HEK293 (cell line): ENCODE results near the gene CFP.

ENCODE experiments used
- CTCF ChIA-PET: fragments of 350-600 bp; formaldehyde crosslinking; extraction: SDS; loops from one replicate; lab custom pipeline; 2021; ENCODE audit warnings: antibody characterized with exemption; lab: Yijun Ruan, JAX
- POLR2A ChIA-PET: fragments of 300-600 bp; formaldehyde crosslinking; extraction: SDS; loops from one replicate; lab custom pipeline; 2020; ENCODE audit warnings: antibody characterized with exemption, inconsistent platforms; lab: Yijun Ruan, JAX
- H3K27ac ChIP-seq: fragments of 200-500 bp; sonication (Bioruptor generic); 2 replicates; pipeline ENCODE4 v1.5.1; 2014; ENCODE audit warnings: low read depth, low read length, control low read depth, inconsistent platforms; ENCODE audit errors: extremely low read depth
- H3K36me3 ChIP-seq, 2 experiments: fragments of 200-500 bp in 1 of 2; sonication (Bioruptor generic) in 1 of 2; 1 replicate in 1 of 2; 2 replicates in 1 of 2; pipeline ENCODE4 v1.5.1; 2014 to 2017; ENCODE audit warnings: inconsistent platforms in 2 of 2, low read length in 2 of 2; ENCODE audit not compliant: control insufficient read depth in 2 of 2, insufficient read depth in 1 of 2
- H3K4me1 ChIP-seq: fragments of 200-500 bp; sonication (Bioruptor generic); 2 replicates; pipeline ENCODE4 v1.5.1; 2014; ENCODE audit warnings: mild to moderate bottlenecking, low read length, inconsistent platforms; ENCODE audit not compliant: control insufficient read depth, insufficient read depth
- H3K4me3 ChIP-seq: 2 replicates; pipeline ENCODE4 v1.5.1; 2011; ENCODE audit warnings: low read depth, mild to moderate bottlenecking, control low read depth, low read length, moderate library complexity
- H3K9me3 ChIP-seq: fragments of 200-500 bp; sonication (Bioruptor generic); 2 replicates; pipeline ENCODE4 v1.5.1; 2014; ENCODE audit warnings: low read depth, low read length, inconsistent platforms; ENCODE audit not compliant: control insufficient read depth, insufficient read depth
- KLF10 ChIP-seq: fragments of 450-650 bp; IDR thresholded peaks from 2 replicates; pipeline ENCODE4 v1.5.1; 2018; ENCODE audit warnings: missing biosample characterization, mild to moderate bottlenecking, missing genetic modification characterization
- OVOL3 ChIP-seq: fragments of 450-650 bp; formaldehyde crosslinking; IDR thresholded peaks from 2 replicates; pipeline ENCODE4 v1.5.1; 2016; ENCODE audit warnings: missing biosample characterization, missing genetic modification characterization
- SP7 ChIP-seq: fragments of 450-650 bp; formaldehyde crosslinking; IDR thresholded peaks from 2 replicates; pipeline ENCODE4 v1.5.1; 2016; ENCODE audit warnings: missing biosample characterization, missing genetic modification characterization
- ZFP3 ChIP-seq: fragments of 450-650 bp; formaldehyde crosslinking; IDR thresholded peaks from 2 replicates; pipeline ENCODE4 v1.5.1; 2016; ENCODE audit warnings: low read depth, missing biosample characterization, missing genetic modification characterization
- ZNF335 ChIP-seq: fragments of 450-650 bp; formaldehyde crosslinking; conservative IDR thresholded peaks from 2 replicates; pipeline ENCODE4 v1.5.1; 2016; ENCODE audit warnings: missing biosample characterization, missing genetic modification characterization
- ZNF350 ChIP-seq: fragments of 450-650 bp; formaldehyde crosslinking; IDR thresholded peaks from 2 replicates; pipeline ENCODE4 v1.5.0; 2017; ENCODE audit warnings: missing biosample characterization, mild to moderate bottlenecking, missing genetic modification characterization
- ZNF391 ChIP-seq: fragments of 450-650 bp; formaldehyde crosslinking; IDR thresholded peaks from 2 replicates; pipeline ENCODE4 v1.5.1; 2016; ENCODE audit warnings: low read depth, missing biosample characterization, missing genetic modification characterization, borderline replicate concordance
- ZNF792 ChIP-seq: fragments of 450-650 bp; formaldehyde crosslinking; IDR thresholded peaks from 2 replicates; pipeline ENCODE4 v1.5.1; 2016; ENCODE audit warnings: missing biosample characterization, missing genetic modification characterization
- ZNF837 ChIP-seq: fragments of 450-650 bp; formaldehyde crosslinking; IDR thresholded peaks from 2 replicates; pipeline ENCODE4 v1.5.1; 2016; ENCODE audit warnings: missing biosample characterization, missing genetic modification characterization
- TF ChIP-seq, protein P1 (sequence below): fragments of 450-650 bp; formaldehyde crosslinking; IDR thresholded peaks from 2 replicates; pipeline ENCODE4 v1.5.1; 2016; ENCODE audit warnings: missing biosample characterization, missing genetic modification characterization
- TF ChIP-seq, protein P2 (sequence below): fragments of 450-650 bp; formaldehyde crosslinking; IDR thresholded peaks from 2 replicates; pipeline ENCODE4 v1.5.1; 2016; ENCODE audit warnings: missing biosample characterization, missing genetic modification characterization
- TF ChIP-seq, protein P3 (sequence below): fragments of 450-650 bp; formaldehyde crosslinking; IDR thresholded peaks from 2 replicates; pipeline ENCODE4 v1.5.1; 2016; ENCODE audit warnings: missing biosample characterization, missing genetic modification characterization
- TF ChIP-seq, protein P4 (sequence below): fragments of 450-650 bp; formaldehyde crosslinking; IDR thresholded peaks from 2 replicates; pipeline ENCODE4 v1.5.1; 2016; ENCODE audit warnings: missing biosample characterization, missing genetic modification characterization
- TF ChIP-seq, protein P5 (sequence below): fragments of 450-650 bp; formaldehyde crosslinking; IDR thresholded peaks from 2 replicates; pipeline ENCODE4 v1.5.1; 2017; ENCODE audit warnings: missing biosample characterization, mild to moderate bottlenecking, missing genetic modification characterization, moderate library complexity
- TF ChIP-seq, protein P6 (sequence below): fragments of 450-650 bp; formaldehyde crosslinking; IDR thresholded peaks from 2 replicates; pipeline ENCODE4 v1.5.1; 2016; ENCODE audit warnings: missing biosample characterization, missing genetic modification characterization

CFP gene

DNA sequence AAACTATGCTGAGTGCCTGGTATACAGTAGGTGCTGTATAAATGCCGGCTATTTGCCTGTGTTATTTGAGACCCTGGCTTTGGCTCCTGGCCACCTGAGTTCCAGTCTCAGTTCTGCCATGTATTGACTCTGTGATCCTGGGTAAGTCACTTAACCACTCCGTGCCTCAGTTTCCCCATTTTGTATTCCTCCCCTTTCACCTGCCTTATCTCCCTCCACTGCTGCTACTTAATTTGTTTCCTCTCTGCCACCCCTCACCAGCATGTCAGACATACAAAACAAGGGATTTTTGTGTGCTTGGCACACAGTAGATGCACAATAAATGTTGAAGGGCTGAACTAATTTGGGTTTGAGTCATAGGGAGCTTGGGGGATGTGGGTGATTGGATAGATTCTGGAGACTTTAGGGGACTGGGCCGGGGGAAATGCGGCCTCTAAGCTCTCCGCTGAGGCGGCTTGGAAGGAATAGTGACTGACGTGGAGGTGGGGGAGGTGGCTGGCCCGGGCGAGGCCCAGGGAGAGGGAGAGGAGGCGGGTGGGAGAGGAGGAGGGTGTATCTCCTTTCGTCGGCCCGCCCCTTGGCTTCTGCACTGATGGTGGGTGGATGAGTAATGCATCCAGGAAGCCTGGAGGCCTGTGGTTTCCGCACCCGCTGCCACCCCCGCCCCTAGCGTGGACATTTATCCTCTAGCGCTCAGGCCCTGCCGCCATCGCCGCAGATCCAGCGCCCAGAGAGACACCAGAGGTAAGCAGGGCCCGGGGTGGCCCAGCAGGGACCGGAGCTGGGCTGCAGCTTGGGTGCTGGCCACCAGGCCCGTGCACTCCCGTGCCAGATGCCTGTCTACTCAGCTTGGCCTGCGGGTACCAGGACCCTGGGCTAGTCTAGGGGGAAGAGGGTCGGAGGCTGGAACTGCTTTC is 47.7 kb downstream of the CFP start, which contains the start of gene TIMP1 (continued):
- TF ChIP-seq, protein P1, sequence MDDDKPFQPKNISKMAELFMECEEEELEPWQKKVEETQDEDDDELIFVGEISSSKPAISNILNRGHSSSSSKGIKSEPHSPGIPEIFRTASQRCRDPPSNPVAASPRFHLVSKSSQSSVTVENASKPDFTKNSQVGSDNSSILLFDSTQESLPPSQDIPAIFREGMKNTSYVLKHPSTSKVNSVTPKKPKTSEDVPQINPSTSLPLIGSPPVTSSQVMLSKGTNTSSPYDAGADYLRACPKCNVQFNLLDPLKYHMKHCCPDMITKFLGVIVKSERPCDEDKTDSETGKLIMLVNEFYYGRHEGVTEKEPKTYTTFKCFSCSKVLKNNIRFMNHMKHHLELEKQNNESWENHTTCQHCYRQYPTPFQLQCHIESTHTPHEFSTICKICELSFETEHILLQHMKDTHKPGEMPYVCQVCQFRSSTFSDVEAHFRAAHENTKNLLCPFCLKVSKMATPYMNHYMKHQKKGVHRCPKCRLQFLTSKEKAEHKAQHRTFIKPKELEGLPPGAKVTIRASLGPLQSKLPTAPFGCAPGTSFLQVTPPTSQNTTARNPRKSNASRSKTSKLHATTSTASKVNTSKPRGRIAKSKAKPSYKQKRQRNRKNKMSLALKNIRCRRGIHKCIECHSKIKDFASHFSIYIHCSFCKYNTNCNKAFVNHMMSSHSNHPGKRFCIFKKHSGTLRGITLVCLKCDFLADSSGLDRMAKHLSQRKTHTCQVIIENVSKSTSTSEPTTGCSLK: no peak
- TF ChIP-seq KLF10 (tag by site-specific recombination) (peak; percentile 59; the same call in 1 of the 2 replicates), OVOL3 (tag by site-specific recombination) (no peak), ZNF391 (tag by site-specific recombination) (no peak), ZFP3 (tag by site-specific recombination) (no peak), ZNF350 (tag by site-specific recombination) (no peak)

DNA sequence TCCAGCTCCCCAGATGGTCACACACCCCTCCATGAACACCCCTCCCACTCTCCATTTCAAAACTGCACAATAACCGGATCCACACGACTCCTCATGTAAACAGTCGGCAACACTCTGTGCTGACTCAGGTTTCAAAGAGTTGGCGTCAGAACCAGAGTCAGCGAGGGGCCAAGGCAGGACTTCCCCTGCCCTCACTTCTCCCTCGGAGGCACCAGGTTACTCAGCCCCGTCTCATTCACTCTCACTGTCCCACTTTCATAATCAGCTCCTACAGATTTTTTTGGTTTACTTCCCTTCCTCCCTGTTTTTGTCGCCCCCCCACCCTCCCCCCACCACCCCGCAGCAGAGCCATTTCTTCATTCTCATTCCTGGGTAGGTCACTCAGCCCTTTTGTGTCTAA is 50.2 kb downstream of the CFP start:
- ChIA-PET POLR2A (no interaction called here), CTCF (no interaction called here)
- H3K27ac ChIP-seq: no peak overlapping the region

More for the DNA sequence above, 50.2 kb downstream of the CFP start:
- Histone ChIP-seq H3K36me3 (peaks cover 0 to 11% of the 10 kb centered on the region in 2 experiments; a peak in 1 of 3 replicates), H3K9me3 (no peaks in the 10 kb centered on the region), H3K4me1 (no peaks in the 10 kb centered on the region; the same call in 1 of the 2 replicates), H3K4me3 (no peak overlapping the region)
- TF ChIP-seq, protein P2, sequence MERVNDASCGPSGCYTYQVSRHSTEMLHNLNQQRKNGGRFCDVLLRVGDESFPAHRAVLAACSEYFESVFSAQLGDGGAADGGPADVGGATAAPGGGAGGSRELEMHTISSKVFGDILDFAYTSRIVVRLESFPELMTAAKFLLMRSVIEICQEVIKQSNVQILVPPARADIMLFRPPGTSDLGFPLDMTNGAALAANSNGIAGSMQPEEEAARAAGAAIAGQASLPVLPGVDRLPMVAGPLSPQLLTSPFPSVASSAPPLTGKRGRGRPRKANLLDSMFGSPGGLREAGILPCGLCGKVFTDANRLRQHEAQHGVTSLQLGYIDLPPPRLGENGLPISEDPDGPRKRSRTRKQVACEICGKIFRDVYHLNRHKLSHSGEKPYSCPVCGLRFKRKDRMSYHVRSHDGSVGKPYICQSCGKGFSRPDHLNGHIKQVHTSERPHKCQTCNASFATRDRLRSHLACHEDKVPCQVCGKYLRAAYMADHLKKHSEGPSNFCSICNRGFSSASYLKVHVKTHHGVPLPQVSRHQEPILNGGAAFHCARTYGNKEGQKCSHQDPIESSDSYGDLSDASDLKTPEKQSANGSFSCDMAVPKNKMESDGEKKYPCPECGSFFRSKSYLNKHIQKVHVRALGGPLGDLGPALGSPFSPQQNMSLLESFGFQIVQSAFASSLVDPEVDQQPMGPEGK (tag by site-specific recombination): 0 out of 2 replicates have a peak, but pooled peaks have one; percentile 19
- no peak for TF ChIP-seq ZNF335 (tag by site-specific recombination)
- TF ChIP-seq, protein P3, sequence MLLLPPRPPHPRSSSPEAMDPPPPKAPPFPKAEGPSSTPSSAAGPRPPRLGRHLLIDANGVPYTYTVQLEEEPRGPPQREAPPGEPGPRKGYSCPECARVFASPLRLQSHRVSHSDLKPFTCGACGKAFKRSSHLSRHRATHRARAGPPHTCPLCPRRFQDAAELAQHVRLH (tag by site-specific recombination): no peak
- TF ChIP-seq, protein P4, sequence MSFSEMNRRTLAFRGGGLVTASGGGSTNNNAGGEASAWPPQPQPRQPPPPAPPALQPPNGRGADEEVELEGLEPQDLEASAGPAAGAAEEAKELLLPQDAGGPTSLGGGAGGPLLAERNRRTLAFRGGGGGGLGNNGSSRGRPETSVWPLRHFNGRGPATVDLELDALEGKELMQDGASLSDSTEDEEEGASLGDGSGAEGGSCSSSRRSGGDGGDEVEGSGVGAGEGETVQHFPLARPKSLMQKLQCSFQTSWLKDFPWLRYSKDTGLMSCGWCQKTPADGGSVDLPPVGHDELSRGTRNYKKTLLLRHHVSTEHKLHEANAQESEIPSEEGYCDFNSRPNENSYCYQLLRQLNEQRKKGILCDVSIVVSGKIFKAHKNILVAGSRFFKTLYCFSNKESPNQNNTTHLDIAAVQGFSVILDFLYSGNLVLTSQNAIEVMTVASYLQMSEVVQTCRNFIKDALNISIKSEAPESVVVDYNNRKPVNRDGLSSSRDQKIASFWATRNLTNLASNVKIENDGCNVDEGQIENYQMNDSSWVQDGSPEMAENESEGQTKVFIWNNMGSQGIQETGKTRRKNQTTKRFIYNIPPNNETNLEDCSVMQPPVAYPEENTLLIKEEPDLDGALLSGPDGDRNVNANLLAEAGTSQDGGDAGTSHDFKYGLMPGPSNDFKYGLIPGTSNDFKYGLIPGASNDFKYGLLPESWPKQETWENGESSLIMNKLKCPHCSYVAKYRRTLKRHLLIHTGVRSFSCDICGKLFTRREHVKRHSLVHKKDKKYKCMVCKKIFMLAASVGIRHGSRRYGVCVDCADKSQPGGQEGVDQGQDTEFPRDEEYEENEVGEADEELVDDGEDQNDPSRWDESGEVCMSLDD (tag by site-specific recombination): no peak
- TF ChIP-seq, protein P5, sequence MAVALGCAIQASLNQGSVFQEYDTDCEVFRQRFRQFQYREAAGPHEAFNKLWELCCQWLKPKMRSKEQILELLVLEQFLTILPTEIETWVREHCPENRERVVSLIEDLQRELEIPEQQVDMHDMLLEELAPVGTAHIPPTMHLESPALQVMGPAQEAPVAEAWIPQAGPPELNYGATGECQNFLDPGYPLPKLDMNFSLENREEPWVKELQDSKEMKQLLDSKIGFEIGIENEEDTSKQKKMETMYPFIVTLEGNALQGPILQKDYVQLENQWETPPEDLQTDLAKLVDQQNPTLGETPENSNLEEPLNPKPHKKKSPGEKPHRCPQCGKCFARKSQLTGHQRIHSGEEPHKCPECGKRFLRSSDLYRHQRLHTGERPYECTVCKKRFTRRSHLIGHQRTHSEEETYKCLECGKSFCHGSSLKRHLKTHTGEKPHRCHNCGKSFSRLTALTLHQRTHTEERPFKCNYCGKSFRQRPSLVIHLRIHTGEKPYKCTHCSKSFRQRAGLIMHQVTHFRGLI (tag by site-specific recombination): no peak
- 0 out of 2 replicates have a peak, but pooled peaks have one; percentile 70 for TF ChIP-seq ZNF792
- TF ChIP-seq, protein P6, sequence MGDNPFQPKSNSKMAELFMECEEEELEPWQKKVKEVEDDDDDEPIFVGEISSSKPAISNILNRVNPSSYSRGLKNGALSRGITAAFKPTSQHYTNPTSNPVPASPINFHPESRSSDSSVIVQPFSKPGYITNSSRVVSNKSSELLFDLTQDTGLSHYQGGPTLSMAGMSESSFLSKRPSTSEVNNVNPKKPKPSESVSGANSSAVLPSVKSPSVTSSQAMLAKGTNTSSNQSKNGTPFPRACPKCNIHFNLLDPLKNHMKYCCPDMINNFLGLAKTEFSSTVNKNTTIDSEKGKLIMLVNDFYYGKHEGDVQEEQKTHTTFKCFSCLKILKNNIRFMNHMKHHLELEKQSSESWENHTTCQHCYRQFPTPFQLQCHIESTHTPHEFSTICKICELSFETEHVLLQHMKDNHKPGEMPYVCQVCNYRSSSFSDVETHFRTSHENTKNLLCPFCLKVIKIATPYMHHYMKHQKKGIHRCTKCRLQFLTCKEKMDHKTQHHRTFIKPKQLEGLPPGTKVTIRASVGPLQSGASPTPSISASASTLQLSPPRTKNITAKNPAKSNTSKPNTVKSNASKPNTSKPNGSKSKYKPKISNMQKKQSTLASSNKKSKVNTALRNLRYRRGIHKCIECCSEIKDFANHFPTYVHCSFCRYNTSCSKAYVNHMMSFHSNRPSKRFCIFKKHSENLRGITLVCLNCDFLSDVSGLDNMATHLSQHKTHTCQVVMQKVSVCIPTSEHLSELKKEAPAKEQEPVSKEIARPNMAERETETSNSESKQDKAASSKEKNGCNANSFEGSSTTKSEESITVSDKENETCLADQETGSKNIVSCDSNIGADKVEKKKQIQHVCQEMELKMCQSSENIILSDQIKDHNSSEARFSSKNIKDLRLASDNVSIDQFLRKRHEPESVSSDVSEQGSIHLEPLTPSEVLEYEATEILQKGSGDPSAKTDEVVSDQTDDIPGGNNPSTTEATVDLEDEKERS (tag by site-specific recombination): no peak
- no peak for TF ChIP-seq ZNF837 (tag by site-specific recombination)
- no peak for TF ChIP-seq SP7 (tag by site-specific recombination)
- TF ChIP-seq, all 188 proteins: peak for 2
